ENCODE measurements around the gene ADAMTS20.

Gene ADAMTS20

GRCh38 chr12:43590307-43590706 is 38.3 kb upstream of the ADAMTS20 start:
- Histone ChIP-seq H3K9ac (ENCODE audit: low read depth, low read length, poor library complexity) (no peak overlapping the region), H3K27me3 (ENCODE audit: control insufficient read depth in 3 of 3, insufficient read depth in 3 of 3, low read depth in 1 of 3, low read length in 3 of 3) (no peaks in the 10 kb centered on the region), H3K79me1 (ENCODE audit: low read depth, low read length) (no peaks in the 10 kb centered on the region), H3K4me1 (ENCODE audit: control insufficient read depth in 2 of 2, insufficient read depth in 1 of 2, low read depth in 1 of 2, low read length in 2 of 2) (no peaks in the 10 kb centered on the region), H4K8ac (ENCODE audit: low read depth, low read length) (no peak overlapping the region), H2BK12ac (ENCODE audit: low read length) (no peak overlapping the region), H2BK120ac (ENCODE audit: low read depth, low read length) (no peak overlapping the region), H3K36me3 (replicated peaks in 1 of 2; ENCODE audit: control insufficient read depth in 2 of 2, insufficient read depth in 2 of 2, low read length in 2 of 2) (no peaks in the 10 kb centered on the region), H2BK15ac (ENCODE audit: low read length) (no peak overlapping the region), H4K91ac (ENCODE audit: low read depth, low read length, poor library complexity) (no peak overlapping the region), H3K4me2 (ENCODE audit: insufficient read depth, low read length, poor library complexity, severe bottlenecking) (no peak overlapping the region), H3K4me3 (ENCODE audit: low read length in 2 of 2) (no peak overlapping the region), H2BK5ac (ENCODE audit: low read length) (no peak overlapping the region), H3K27ac (replicated peaks; ENCODE audit: low read length) (no peak overlapping the region), H3K4ac (ENCODE audit: low read length) (no peak overlapping the region), H2AK5ac (ENCODE audit: low read depth, low read length) (no peak overlapping the region), H3K9me3 (replicated peaks in 1 of 2; ENCODE audit: control insufficient read depth in 2 of 2, insufficient read depth in 1 of 2, low read depth in 1 of 2, low read length in 2 of 2) (no peaks in the 10 kb centered on the region), H3K18ac (ENCODE audit: low read length) (no peak overlapping the region), H3K23ac (ENCODE audit: low read depth, low read length, poor library complexity) (no peak overlapping the region), H2AFZ (ENCODE audit: low read length) (no peak overlapping the region), H3K14ac (ENCODE audit: low read length) (no peak overlapping the region)
- WGBS, 2 donors (ENCODE audit: extremely low coverage in 2 of 2, insufficient read length in 2 of 2, insufficient replicate concordance in 1 of 2): no CpG with 5 or more reads among the region's 1 CpG
- DNase-seq (ENCODE audit: low spot score): no peak

GRCh38 chr12:43586646-43587245 is 34.7 kb upstream of the ADAMTS20 start:
- H3K23ac ChIP-seq (ENCODE audit: low read depth, low read length, poor library complexity): no peak overlapping the region
- H2AFZ ChIP-seq (ENCODE audit: low read length): peak overlapping the region; percentile 15
- H3K18ac ChIP-seq (ENCODE audit: low read length): no peak overlapping the region
- H2BK5ac ChIP-seq (ENCODE audit: low read length): no peak overlapping the region
- H3K4me1 ChIP-seq (ENCODE audit: control insufficient read depth in 2 of 2, insufficient read depth in 1 of 2, low read depth in 1 of 2, low read length in 2 of 2): no peaks in the 10 kb centered on the region
- H3K79me1 ChIP-seq (ENCODE audit: low read depth, low read length): no peaks in the 10 kb centered on the region
- no peak overlapping the region for H3K4me2 ChIP-seq (ENCODE audit: insufficient read depth, low read length, poor library complexity, severe bottlenecking)
- no peak overlapping the region for H4K8ac ChIP-seq (ENCODE audit: low read depth, low read length)
- no peak overlapping the region for H2BK12ac ChIP-seq (ENCODE audit: low read length)
- H3K4ac ChIP-seq (ENCODE audit: low read length): no peak overlapping the region
- H2AK5ac ChIP-seq (ENCODE audit: low read depth, low read length): no peak overlapping the region
- H2BK15ac ChIP-seq (ENCODE audit: low read length): no peak overlapping the region
- H3K14ac ChIP-seq (ENCODE audit: low read length): no peak overlapping the region
- no peak overlapping the region for H2BK120ac ChIP-seq (ENCODE audit: low read depth, low read length)
- no peak overlapping the region for H4K91ac ChIP-seq (ENCODE audit: low read depth, low read length, poor library complexity)
- H3K4me3 ChIP-seq (ENCODE audit: low read length in 2 of 2): no peak overlapping the region
- no peaks in the 10 kb centered on the region for H3K27me3 ChIP-seq (ENCODE audit: control insufficient read depth in 3 of 3, insufficient read depth in 3 of 3, low read depth in 1 of 3, low read length in 3 of 3)
- no CpG with 5 or more reads among the region's 7 CpGs for WGBS, 2 donors (ENCODE audit: extremely low coverage in 2 of 2, insufficient read length in 2 of 2, insufficient replicate concordance in 1 of 2)
- H3K9me3 ChIP-seq (replicated peaks in 1 of 2; ENCODE audit: control insufficient read depth in 2 of 2, insufficient read depth in 1 of 2, low read depth in 1 of 2, low read length in 2 of 2): no peaks in the 10 kb centered on the region
- H3K27ac ChIP-seq (replicated peaks; ENCODE audit: low read length): no peak overlapping the region
- DNase-seq (ENCODE audit: low spot score): no peak
- H3K9ac ChIP-seq (ENCODE audit: low read depth, low read length, poor library complexity): no peak overlapping the region
- no peaks in the 10 kb centered on the region for H3K36me3 ChIP-seq (replicated peaks in 1 of 2; ENCODE audit: control insufficient read depth in 2 of 2, insufficient read depth in 2 of 2, low read length in 2 of 2)

DNA sequence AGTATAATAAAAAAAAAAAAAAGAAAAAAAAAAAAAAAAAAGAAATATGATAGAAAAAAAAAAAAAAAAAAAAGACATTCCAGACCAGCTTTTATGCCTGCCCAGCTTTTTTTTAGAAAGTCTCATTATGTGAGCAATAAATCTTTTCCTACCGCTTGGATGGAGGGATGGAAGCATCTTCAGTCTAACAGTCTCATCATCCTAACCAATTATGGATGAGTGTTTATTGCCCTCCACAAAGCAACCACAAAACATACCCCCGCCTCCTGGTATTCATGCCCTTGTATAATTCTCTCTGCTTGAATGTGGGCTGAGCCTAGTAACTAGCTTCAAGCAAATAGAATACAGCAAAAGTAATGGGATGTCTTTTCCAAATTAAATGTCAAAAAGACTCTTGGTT is 33.7 kb upstream of the ADAMTS20 start:
- H3K9ac ChIP-seq (ENCODE audit: low read depth, low read length, poor library complexity): no peak overlapping the region
- H3K14ac ChIP-seq (ENCODE audit: low read length): no peak overlapping the region
- no peak overlapping the region for H3K4me3 ChIP-seq (ENCODE audit: low read length in 2 of 2)
- no peak overlapping the region for H2AFZ ChIP-seq (ENCODE audit: low read length)
- H3K79me1 ChIP-seq (ENCODE audit: low read depth, low read length): no peaks in the 10 kb centered on the region
- no peak overlapping the region for H3K4ac ChIP-seq (ENCODE audit: low read length)
- no peak overlapping the region for H2BK15ac ChIP-seq (ENCODE audit: low read length)
- H3K27me3 ChIP-seq (ENCODE audit: control insufficient read depth in 3 of 3, insufficient read depth in 3 of 3, low read depth in 1 of 3, low read length in 3 of 3): no peaks in the 10 kb centered on the region
- H3K4me1 ChIP-seq (ENCODE audit: control insufficient read depth in 2 of 2, insufficient read depth in 1 of 2, low read depth in 1 of 2, low read length in 2 of 2): no peaks in the 10 kb centered on the region
- H3K18ac ChIP-seq (ENCODE audit: low read length): no peak overlapping the region
- H2AK5ac ChIP-seq (ENCODE audit: low read depth, low read length): no peak overlapping the region
- DNase-seq (ENCODE audit: low spot score): no peak
- H3K9me3 ChIP-seq (replicated peaks in 1 of 2; ENCODE audit: control insufficient read depth in 2 of 2, insufficient read depth in 1 of 2, low read depth in 1 of 2, low read length in 2 of 2): no peaks in the 10 kb centered on the region
- no peak overlapping the region for H2BK5ac ChIP-seq (ENCODE audit: low read length)
- H4K91ac ChIP-seq (ENCODE audit: low read depth, low read length, poor library complexity): no peak overlapping the region
- H2BK12ac ChIP-seq (ENCODE audit: low read length): no peak overlapping the region
- H3K36me3 ChIP-seq (replicated peaks in 1 of 2; ENCODE audit: control insufficient read depth in 2 of 2, insufficient read depth in 2 of 2, low read length in 2 of 2): no peaks in the 10 kb centered on the region
- no peak overlapping the region for H3K4me2 ChIP-seq (ENCODE audit: insufficient read depth, low read length, poor library complexity, severe bottlenecking)
- H4K8ac ChIP-seq (ENCODE audit: low read depth, low read length): no peak overlapping the region
- H3K27ac ChIP-seq (replicated peaks; ENCODE audit: low read length): no peak overlapping the region
- no CpG with 5 or more reads among the region's 2 CpGs for WGBS, 2 donors (ENCODE audit: extremely low coverage in 2 of 2, insufficient read length in 2 of 2, insufficient replicate concordance in 1 of 2)
- H3K23ac ChIP-seq (ENCODE audit: low read depth, low read length, poor library complexity): no peak overlapping the region
- H2BK120ac ChIP-seq (ENCODE audit: low read depth, low read length): no peak overlapping the region

DNA sequence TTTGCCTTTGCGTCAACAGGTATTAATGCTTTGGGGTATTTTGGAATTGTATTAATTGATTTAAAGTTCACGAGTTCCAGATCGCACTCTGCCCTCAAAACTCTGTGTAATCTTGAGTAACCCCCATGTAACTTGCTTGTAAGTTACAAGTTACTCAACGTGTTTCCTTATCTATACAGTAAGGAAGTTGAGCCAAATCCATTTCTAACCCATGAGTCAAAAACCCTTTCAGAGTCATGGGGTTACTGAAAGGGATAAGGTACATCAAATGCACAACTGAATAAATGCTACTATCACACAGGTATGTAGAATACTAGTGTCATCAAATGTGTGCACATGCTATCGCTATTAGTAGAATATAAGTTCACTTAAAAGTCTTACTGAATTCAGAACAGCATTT is 28.6 kb upstream of the ADAMTS20 start:
- Histone ChIP-seq H2BK15ac (ENCODE audit: low read length) (no peak overlapping the region), H3K4me1 (ENCODE audit: control insufficient read depth in 2 of 2, insufficient read depth in 1 of 2, low read depth in 1 of 2, low read length in 2 of 2) (peaks cover 0 to 2% of the 10 kb centered on the region in 2 donors), H3K9me3 (replicated peaks in 1 of 2; ENCODE audit: control insufficient read depth in 2 of 2, insufficient read depth in 1 of 2, low read depth in 1 of 2, low read length in 2 of 2) (no peaks in the 10 kb centered on the region), H3K9ac (ENCODE audit: low read depth, low read length, poor library complexity) (no peak overlapping the region), H3K14ac (ENCODE audit: low read length) (no peak overlapping the region), H3K23ac (ENCODE audit: low read depth, low read length, poor library complexity) (no peak overlapping the region), H4K8ac (ENCODE audit: low read depth, low read length) (no peak overlapping the region), H3K4me3 (ENCODE audit: low read length in 2 of 2) (no peak overlapping the region), H3K27ac (replicated peaks; ENCODE audit: low read length) (no peak overlapping the region), H2BK12ac (ENCODE audit: low read length) (no peak overlapping the region), H2BK5ac (ENCODE audit: low read length) (no peak overlapping the region), H2AK5ac (ENCODE audit: low read depth, low read length) (no peak overlapping the region), H3K79me1 (ENCODE audit: low read depth, low read length) (no peaks in the 10 kb centered on the region), H2AFZ (ENCODE audit: low read length) (no peak overlapping the region), H2BK120ac (ENCODE audit: low read depth, low read length) (no peak overlapping the region), H3K18ac (ENCODE audit: low read length) (no peak overlapping the region), H3K4ac (ENCODE audit: low read length) (no peak overlapping the region), H3K4me2 (ENCODE audit: insufficient read depth, low read length, poor library complexity, severe bottlenecking) (no peak overlapping the region), H3K36me3 (replicated peaks in 1 of 2; ENCODE audit: control insufficient read depth in 2 of 2, insufficient read depth in 2 of 2, low read length in 2 of 2) (no peaks in the 10 kb centered on the region), H4K91ac (ENCODE audit: low read depth, low read length, poor library complexity) (no peak overlapping the region), H3K27me3 (ENCODE audit: control insufficient read depth in 3 of 3, insufficient read depth in 3 of 3, low read depth in 1 of 3, low read length in 3 of 3) (no peaks in the 10 kb centered on the region)
- no peak for DNase-seq (ENCODE audit: low spot score)
- no CpG with 5 or more reads among the region's 5 CpGs for WGBS, 2 donors (ENCODE audit: extremely low coverage in 2 of 2, insufficient read length in 2 of 2, insufficient replicate concordance in 1 of 2)

Measured in neuronal stem cell (in vitro differentiated cells).